CD4-positive, alpha-beta memory T cell (primary cell): ENCODE results near the gene WWP2. TPM values are rescaled to one million over a fixed set of nuclear protein-coding genes. Genes with fewer than 3 reads are reported as not detected.

Source experiments
- CTCF ChIA-PET: fragments of 350-600 bp; sonication (Branson Sonifier 250); formaldehyde crosslinking; loops from one replicate; lab custom pipeline; 2021; ENCODE audit warnings: inconsistent platforms; ENCODE audit not compliant: partially characterized antibody; lab: Charles Lee
- POLR2A ChIA-PET: fragments of 350-600 bp; sonication (Branson Sonifier 250); formaldehyde crosslinking; loops from one replicate; lab custom pipeline; 2021; ENCODE audit not compliant: partially characterized antibody; lab: Charles Lee
- DNase-seq, 5 donors: peaks; one replicate each; pipeline versions ENCODE4 v3.0.0 to v3.0.0-alpha.2; 2020 to 2022; ENCODE audit warnings: mixed read lengths in 1 of 5
- H3K27ac ChIP-seq: one replicate; pipeline ENCODE4 v1.7.0; 2013; ENCODE audit warnings: low read depth, low read length
- H3K27me3 ChIP-seq: 2 replicates; pipeline ENCODE4 v1.7.0; 2013; ENCODE audit warnings: mild to moderate bottlenecking, low read length, moderate library complexity; ENCODE audit not compliant: insufficient read depth
- H3K36me3 ChIP-seq: 2 replicates; pipeline ENCODE4 v1.7.0; 2013; ENCODE audit warnings: mild to moderate bottlenecking, low read length, moderate library complexity; ENCODE audit not compliant: insufficient read depth
- H3K4me1 ChIP-seq: 2 replicates; pipeline ENCODE4 v1.7.0; 2013; ENCODE audit warnings: mild to moderate bottlenecking, low read length, moderate library complexity; ENCODE audit not compliant: insufficient read depth
- H3K4me3 ChIP-seq, 2 donors: one replicate each; pipeline ENCODE4 v1.7.0; 2013; ENCODE audit warnings: low read length in 2 of 2, mild to moderate bottlenecking in 1 of 2
- H3K9me3 ChIP-seq, 2 donors: one replicate each; pipeline ENCODE4 v1.7.0; 2013; ENCODE audit warnings: low read length in 2 of 2, control low read depth in 1 of 2; ENCODE audit not compliant: control insufficient read depth in 1 of 2
- H3K27ac Mint-ChIP-seq, 7 donors: one replicate each; pipeline ENCODE4 v1.8.0; 2020 to 2021; ENCODE audit warnings: mixed read lengths in 7 of 7, mild to moderate bottlenecking in 6 of 7, inconsistent platforms in 3 of 7, moderate library complexity in 3 of 7
- H3K27me3 Mint-ChIP-seq, 2 donors: one replicate each; pipeline ENCODE4 v1.8.0; 2020 to 2021; ENCODE audit warnings: mixed read lengths in 2 of 2
- H3K36me3 Mint-ChIP-seq, 2 donors: one replicate each; pipeline ENCODE4 v1.8.0; 2020 to 2021; ENCODE audit warnings: mixed read lengths in 2 of 2, inconsistent platforms in 1 of 2, mild to moderate bottlenecking in 1 of 2
- H3K4me1 Mint-ChIP-seq, 4 donors: one replicate each; pipeline ENCODE4 v1.8.0; 2020 to 2021; ENCODE audit warnings: mixed read lengths in 4 of 4, mild to moderate bottlenecking in 1 of 4
- H3K4me3 Mint-ChIP-seq, 8 donors: one replicate each; pipeline ENCODE4 v1.8.0; 2020 to 2021; ENCODE audit warnings: mixed read lengths in 8 of 8, mild to moderate bottlenecking in 7 of 8, moderate library complexity in 6 of 8, inconsistent platforms in 3 of 8
- H3K9me3 Mint-ChIP-seq, 8 donors: one replicate each; pipeline ENCODE4 v1.8.0; 2020 to 2021; ENCODE audit warnings: mixed read lengths in 8 of 8, mild to moderate bottlenecking in 5 of 8, inconsistent platforms in 3 of 8, moderate library complexity in 1 of 8
- intact Hi-C: fragments of 100-400 bp; cut with micrococcal nuclease; formaldehyde crosslinking; loops from one replicate; pipeline ENCODE4 v1.15.1; 2023
- polyA plus RNA-seq, 2 donors: library from polyadenylated mRNA; unstranded; fragments of 300-500 nt; fragmentation: Illumina TruSeq; gene quantifications; one replicate each; pipeline ENCODE4 v1.2.3, GENCODE V29; 2021
- total RNA-seq, 2 experiments: library from RNA; stranded (reverse); gene quantifications; one replicate each; pipeline ENCODE4 v1.2.3, GENCODE V29; 2021

WWP2 gene
- total and polyA plus RNA-seq, 4 experiments from 2014 or later, result 27.8 to 77.0 (median 62.8) TPM

DNA sequence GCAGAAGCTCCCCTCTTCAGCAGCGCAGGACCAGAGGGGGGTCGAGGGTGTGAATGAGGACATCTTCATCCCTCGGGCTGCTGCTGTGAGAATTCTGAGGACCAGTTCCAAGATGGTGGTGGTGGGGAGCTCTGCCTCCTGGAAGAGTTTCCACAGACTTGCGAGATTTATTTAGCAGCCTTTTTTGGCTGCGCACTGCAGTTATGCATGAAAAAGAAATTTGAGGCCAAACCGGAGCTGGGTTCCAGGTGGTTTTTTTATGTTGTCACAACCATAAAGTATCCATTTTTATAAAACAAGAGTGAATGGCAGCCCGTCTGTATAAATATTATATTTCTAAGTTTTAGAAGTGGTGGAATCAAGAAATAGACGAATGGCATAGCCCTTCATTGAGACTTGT is 112.1 kb downstream of the WWP2 start:
- DNase-seq, result no peak
- ChIA-PET CTCF (no interaction called here), POLR2A (no interaction called here)
- Mint-ChIP-seq H3K36me3 (peaks cover 60 to 83% of the 10 kb centered on the region in 2 donors), H3K27me3 (no peaks in the 10 kb centered on the region), H3K9me3 (no peaks in the 10 kb centered on the region), H3K4me1 (peaks cover 0 to 5% (median under 1%) of the 10 kb centered on the region in 4 donors), H3K27ac (no peak overlapping the region), H3K4me3 (no peak overlapping the region)
- no peak overlapping the region for H3K27ac ChIP-seq
- no peaks in the 10 kb centered on the region for H3K27me3 ChIP-seq
- H3K4me1 ChIP-seq, result no peaks in the 10 kb centered on the region
- H3K9me3 ChIP-seq, result no peaks in the 10 kb centered on the region
- intact Hi-C loops, result no loop called here
- H3K36me3 ChIP-seq, result peaks cover 28% of the 10 kb centered on the region
- no peak overlapping the region for H3K4me3 ChIP-seq

DNA sequence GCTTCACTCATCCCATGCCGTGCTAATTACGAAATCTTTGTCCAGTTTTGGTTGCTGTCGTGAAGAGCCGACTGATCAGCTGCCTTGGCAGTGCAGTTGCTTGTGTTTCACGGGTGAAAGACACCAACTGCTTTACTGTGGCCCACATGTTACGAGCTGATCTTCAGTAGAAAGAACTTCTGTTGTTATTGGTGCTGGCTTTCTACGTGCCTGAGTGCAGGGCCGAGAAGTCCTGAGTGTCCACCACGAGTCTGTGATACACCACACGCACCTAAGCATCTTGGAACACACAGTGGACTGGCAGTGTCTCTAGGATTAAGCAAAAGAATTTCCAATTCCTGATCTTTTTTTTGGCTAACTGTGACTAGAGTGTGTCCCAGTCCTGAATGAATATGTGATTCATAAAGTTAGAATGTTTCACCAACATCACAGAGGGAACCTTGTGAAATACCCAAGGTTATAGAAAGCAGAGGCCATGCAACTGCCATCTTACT is 118.6 kb downstream of the WWP2 start:
- Mint-ChIP-seq H3K4me3 (no peak overlapping the region), H3K36me3 (peaks cover 60 to 64% of the 10 kb centered on the region in 2 donors)
- CTCF ChIA-PET, result no interaction called here

DNA sequence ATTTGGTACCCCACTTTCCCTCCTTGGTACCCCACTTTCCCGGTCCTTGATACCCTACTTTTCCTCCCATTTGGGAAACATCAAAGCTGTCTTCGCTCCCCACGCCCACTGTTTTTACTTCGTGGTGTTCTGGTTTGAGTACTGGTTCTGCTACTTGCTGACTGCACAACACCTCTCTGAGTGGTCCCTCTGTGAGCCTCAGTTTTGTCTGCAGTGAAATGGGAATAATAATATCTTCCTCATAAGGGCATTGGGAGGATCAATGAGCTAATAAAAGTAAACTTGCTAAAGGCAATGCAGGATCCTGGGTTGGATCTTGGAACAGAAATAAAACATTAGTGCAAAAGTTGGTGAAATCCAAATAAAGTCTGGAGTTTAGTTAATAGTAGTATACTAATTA is 119.0 kb downstream of the WWP2 start:
- no peaks in the 10 kb centered on the region for H3K9me3 Mint-ChIP-seq

More for the DNA sequence above, 118.6 kb downstream of the WWP2 start:
- intact Hi-C loops, result no loop called here
- H3K9me3 Mint-ChIP-seq, result no peaks in the 10 kb centered on the region
- Histone ChIP-seq H3K36me3 (peaks cover 8% of the 10 kb centered on the region), H3K9me3 (no peaks in the 10 kb centered on the region), H3K4me3 (no peak overlapping the region), H3K27me3 (no peaks in the 10 kb centered on the region), H3K27ac (no peak overlapping the region), H3K4me1 (no peaks in the 10 kb centered on the region)
- no peaks in the 10 kb centered on the region for H3K27me3 Mint-ChIP-seq
- no peak for DNase-seq
- POLR2A ChIA-PET, result no interaction called here
- no peak overlapping the region for H3K27ac Mint-ChIP-seq
- peaks cover 0 to 4% (median 2%) of the 10 kb centered on the region in 4 donors for H3K4me1 Mint-ChIP-seq

DNA sequence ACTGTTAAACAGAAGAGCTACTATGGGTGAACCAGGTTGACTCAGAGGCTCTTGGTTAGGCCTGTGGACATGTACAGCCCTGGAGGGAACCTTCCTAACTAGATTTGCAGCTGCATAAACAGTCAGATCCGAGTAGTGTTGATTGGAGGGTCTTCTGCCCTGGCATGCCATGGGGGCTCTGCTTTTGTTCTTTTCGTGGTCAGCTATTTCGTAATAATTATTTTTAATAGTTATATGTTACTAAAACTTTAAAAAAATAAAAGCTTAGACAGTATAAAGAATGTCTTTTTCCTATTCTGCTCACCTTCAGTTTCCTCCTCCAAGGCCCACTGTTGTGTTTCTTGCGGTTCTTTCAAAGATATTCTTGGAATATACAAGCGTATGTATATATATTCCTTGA is 121.6 kb downstream of the WWP2 start:
- Mint-ChIP-seq H3K36me3 (peaks cover 50 to 54% of the 10 kb centered on the region in 2 donors), H3K4me1 (peaks cover 0 to 4% (median 2%) of the 10 kb centered on the region in 4 donors), H3K27me3 (no peaks in the 10 kb centered on the region), H3K9me3 (no peaks in the 10 kb centered on the region), H3K4me3 (peak overlapping the region in 1 of 8 donors; percentile 4), H3K27ac (no peak overlapping the region)
- no peak overlapping the region for H3K4me3 ChIP-seq
- DNase-seq, result no peak
- no peaks in the 10 kb centered on the region for H3K9me3 ChIP-seq
- CTCF ChIA-PET, result interaction anchor here (3.6 kb wide), 1 partner anchor 47 kb away, joined by 17 read pairs; no protein-coding TSS in a partner anchor
- intact Hi-C loops, result no loop called here
- no peaks in the 10 kb centered on the region for H3K4me1 ChIP-seq
- no peak overlapping the region for H3K27ac ChIP-seq
- no peaks in the 10 kb centered on the region for H3K27me3 ChIP-seq
- POLR2A ChIA-PET, result no interaction called here
- peaks cover 8% of the 10 kb centered on the region for H3K36me3 ChIP-seq

More for the DNA sequence above, 119.0 kb downstream of the WWP2 start:
- DNase-seq, result no peak
- no peaks in the 10 kb centered on the region for H3K4me1 ChIP-seq
- intact Hi-C loops, result no loop called here
- H3K27ac ChIP-seq, result no peak overlapping the region
- H3K36me3 ChIP-seq, result peaks cover 8% of the 10 kb centered on the region
- ChIA-PET POLR2A (no interaction called here), CTCF (no interaction called here)
- no peak overlapping the region for H3K4me3 Mint-ChIP-seq
- H3K36me3 Mint-ChIP-seq, result peaks cover 59 to 64% of the 10 kb centered on the region in 2 donors
- H3K9me3 ChIP-seq, result no peaks in the 10 kb centered on the region
- no peaks in the 10 kb centered on the region for H3K27me3 Mint-ChIP-seq
- peak overlapping the region in 1 of 7 donors; percentile 7 for H3K27ac Mint-ChIP-seq
- H3K27me3 ChIP-seq, result no peaks in the 10 kb centered on the region
- H3K4me1 Mint-ChIP-seq, result peaks cover 0 to 4% (median 2%) of the 10 kb centered on the region in 4 donors
- no peak overlapping the region for H3K4me3 ChIP-seq

DNA sequence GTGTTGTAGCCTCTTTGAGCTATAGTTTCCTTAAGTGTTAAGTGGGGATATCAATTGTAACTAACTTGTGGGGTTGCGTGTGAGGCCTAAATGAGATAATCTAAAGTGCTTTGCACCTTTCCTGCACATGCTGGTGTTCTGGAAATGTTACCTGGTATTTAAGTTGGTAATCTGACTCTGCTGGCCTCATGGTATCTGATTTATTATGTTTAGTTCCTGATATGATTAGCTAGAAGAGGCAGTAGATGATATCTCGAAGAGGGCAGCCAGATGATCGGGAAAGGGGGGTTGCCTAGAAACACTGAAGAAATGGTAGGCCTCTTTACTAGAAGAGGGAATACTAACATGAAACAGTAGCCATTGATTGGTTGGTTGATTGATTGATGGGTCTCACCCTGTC is 123.6 kb downstream of the WWP2 start:
- DNase-seq, result no peak
- Mint-ChIP-seq H3K27ac (peak overlapping the region in 3 of 7 donors; percentile 24 to 46 (median 25)), H3K4me3 (no peak overlapping the region), H3K4me1 (peaks cover 0 to 6% (median 2%) of the 10 kb centered on the region in 4 donors), H3K27me3 (no peaks in the 10 kb centered on the region), H3K36me3 (peaks cover 54 to 59% of the 10 kb centered on the region in 2 donors), H3K9me3 (no peaks in the 10 kb centered on the region)
- Histone ChIP-seq H3K27ac (no peak overlapping the region), H3K36me3 (peaks cover 17% of the 10 kb centered on the region), H3K27me3 (no peaks in the 10 kb centered on the region), H3K4me3 (no peak overlapping the region), H3K9me3 (no peaks in the 10 kb centered on the region), H3K4me1 (no peaks in the 10 kb centered on the region)
- intact Hi-C loops, result no loop called here
- ChIA-PET POLR2A (no interaction called here), CTCF (interaction anchor here (0.8 to 3.6 kb wide), 2 partner anchors 45 to 90 kb away, joined by 3 to 17 read pairs; no protein-coding TSS in a partner anchor)

DNA sequence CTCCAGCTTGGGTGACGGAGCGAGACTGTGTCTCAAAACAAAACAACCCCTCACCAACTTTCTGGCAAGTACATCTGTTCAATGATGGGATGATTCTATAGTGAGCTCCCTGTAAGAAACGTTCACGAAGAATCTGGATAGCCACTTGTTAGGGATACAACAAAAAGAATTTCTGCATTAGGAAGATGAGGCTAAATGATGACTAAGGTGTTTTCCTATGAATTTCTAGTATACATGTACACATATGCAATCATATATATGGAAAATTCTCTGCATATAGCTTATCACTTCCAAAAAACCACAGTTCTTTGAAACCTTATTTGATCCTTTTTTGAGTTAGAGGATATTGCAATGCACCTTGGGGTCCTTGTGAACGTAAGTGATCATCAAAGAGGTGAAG is 124.6 kb downstream of the WWP2 start:
- Mint-ChIP-seq H3K4me3 (no peak overlapping the region), H3K4me1 (peaks cover 0 to 6% (median 2%) of the 10 kb centered on the region in 4 donors), H3K36me3 (peaks cover 57 to 62% of the 10 kb centered on the region in 2 donors), H3K9me3 (no peaks in the 10 kb centered on the region), H3K27ac (no peak overlapping the region), H3K27me3 (no peaks in the 10 kb centered on the region)
- no peak overlapping the region for H3K4me3 ChIP-seq
- intact Hi-C loops, result no loop called here
- no peaks in the 10 kb centered on the region for H3K27me3 ChIP-seq
- ChIA-PET POLR2A (no interaction called here), CTCF (interaction anchor here (3.6 kb wide), 1 partner anchor 44 kb away, joined by 17 read pairs; no protein-coding TSS in a partner anchor)
- no peak for DNase-seq
- H3K4me1 ChIP-seq, result no peaks in the 10 kb centered on the region
- no peak overlapping the region for H3K27ac ChIP-seq
- H3K9me3 ChIP-seq, result no peaks in the 10 kb centered on the region
- peaks cover 17% of the 10 kb centered on the region for H3K36me3 ChIP-seq

DNA sequence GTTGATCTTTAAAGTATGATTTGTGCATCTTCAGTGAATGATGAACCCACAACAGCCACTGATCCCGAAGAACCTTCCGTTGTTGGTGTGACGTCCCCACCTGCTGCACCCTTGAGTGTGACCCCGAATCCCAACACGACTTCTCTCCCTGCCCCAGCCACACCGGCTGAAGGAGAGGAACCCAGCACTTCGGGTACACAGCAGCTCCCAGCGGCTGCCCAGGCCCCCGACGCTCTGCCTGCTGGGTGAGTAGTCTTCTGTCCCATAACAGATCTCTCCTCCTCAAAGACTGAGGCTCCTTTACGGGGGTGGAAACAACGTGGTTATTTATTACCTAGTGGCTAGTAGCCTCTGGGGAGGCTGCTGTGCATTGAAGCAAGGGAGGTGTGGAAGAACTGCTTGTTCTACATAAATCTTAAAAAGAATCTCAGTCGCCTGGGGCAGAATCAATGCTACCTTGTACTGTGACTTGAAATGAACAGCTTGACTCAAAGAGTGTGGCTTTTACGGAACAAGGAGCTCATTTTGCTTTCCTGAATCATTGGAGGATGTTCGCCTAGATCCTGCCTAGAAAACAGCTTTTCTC is 126.0 kb downstream of the WWP2 start:
- H3K36me3 Mint-ChIP-seq, result peaks cover 59 to 62% of the 10 kb centered on the region in 2 donors
- CTCF ChIA-PET, result no interaction called here
- peak overlapping the region in 1 of 7 donors; percentile 31 for H3K27ac Mint-ChIP-seq

More for the DNA sequence above, 126.0 kb downstream of the WWP2 start:
- Histone ChIP-seq H3K27ac (no peak overlapping the region), H3K9me3 (no peaks in the 10 kb centered on the region), H3K27me3 (no peaks in the 10 kb centered on the region), H3K4me3 (no peak overlapping the region), H3K36me3 (peaks cover 17% of the 10 kb centered on the region), H3K4me1 (no peaks in the 10 kb centered on the region)
- H3K4me3 Mint-ChIP-seq, result no peak overlapping the region
- H3K9me3 Mint-ChIP-seq, result no peaks in the 10 kb centered on the region
- POLR2A ChIA-PET, result no interaction called here
- intact Hi-C loops, result no loop called here
- H3K27me3 Mint-ChIP-seq, result no peaks in the 10 kb centered on the region
- H3K4me1 Mint-ChIP-seq, result peaks cover 0 to 5% (median 0%) of the 10 kb centered on the region in 4 donors
- DNase-seq, result no peak
